HG03575 (cell line): Measurements from ENCODE around the gene CCDC158.
A peak's percentile ranks its signal among the peaks of the same experiment; 100 is the strongest.

Experiments used
- ATAC-seq: cut with Tn5 transposase; IDR thresholded peaks from one replicate; pipeline ENCODE4 v1.9.1; 2021; ENCODE audit not compliant: unreplicated experiment, insufficient number of reproducible peaks, low FRiP score; ENCODE audit errors: extremely low read depth

CCDC158 gene

DNA sequence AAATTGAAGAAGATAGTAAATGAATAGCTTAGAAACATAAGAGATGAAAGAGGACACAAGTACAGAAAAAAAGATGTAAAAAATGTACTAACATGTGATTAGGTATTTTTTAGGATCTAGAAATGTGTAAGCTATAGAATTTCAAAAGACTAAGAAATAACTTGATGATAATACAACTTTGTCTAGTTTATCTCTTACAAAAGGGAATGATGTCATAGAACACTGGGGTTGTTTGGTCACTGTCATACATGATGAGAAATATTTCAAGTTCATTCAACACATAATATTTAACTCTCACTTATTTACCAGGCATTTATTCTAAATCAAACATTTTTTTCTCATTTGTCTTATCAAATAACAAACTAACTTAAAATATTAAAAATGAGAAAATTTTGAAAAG is 95.9 kb downstream of the CCDC158 start:
- ATAC-seq: no peak

DNA sequence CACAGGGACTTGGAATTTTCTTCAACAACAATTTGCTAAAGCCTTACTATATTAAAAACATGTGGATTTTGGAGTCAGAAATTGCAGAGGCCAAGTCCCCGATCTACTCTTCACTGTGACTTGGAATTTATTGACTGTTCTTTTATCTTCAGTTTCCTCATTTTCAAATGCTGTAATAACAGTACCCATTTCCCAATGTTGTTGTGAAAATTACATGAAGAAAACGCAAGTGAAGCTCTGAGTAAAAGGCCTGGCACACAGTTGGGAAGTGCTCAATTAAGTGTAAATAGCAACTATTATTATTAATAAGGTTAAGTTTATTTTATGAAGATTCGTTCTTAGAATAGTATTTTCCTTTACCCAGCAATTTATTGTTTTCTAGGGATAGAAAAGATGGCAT is 98.7 kb downstream of the CCDC158 start:
- no peak for ATAC-seq

DNA sequence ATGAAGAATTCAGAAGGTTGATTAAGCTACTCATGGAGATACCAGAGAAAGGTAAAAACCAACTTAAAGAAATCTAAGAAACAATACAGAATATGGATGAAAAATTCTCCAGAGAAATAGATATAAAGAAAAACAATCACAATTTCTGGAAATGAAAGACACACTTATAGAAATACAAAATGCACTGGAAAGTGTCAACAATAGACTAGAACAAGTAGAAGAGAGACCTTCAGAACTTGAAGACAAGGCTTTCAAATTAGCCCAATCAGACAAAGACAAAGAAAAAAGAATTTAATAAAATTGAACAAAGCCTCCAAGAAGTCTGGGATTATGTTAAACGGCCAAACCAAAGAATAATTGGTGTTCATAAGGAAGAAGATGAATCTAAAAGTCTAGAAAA is 104.8 kb downstream of the CCDC158 start:
- ATAC-seq: no peak

DNA sequence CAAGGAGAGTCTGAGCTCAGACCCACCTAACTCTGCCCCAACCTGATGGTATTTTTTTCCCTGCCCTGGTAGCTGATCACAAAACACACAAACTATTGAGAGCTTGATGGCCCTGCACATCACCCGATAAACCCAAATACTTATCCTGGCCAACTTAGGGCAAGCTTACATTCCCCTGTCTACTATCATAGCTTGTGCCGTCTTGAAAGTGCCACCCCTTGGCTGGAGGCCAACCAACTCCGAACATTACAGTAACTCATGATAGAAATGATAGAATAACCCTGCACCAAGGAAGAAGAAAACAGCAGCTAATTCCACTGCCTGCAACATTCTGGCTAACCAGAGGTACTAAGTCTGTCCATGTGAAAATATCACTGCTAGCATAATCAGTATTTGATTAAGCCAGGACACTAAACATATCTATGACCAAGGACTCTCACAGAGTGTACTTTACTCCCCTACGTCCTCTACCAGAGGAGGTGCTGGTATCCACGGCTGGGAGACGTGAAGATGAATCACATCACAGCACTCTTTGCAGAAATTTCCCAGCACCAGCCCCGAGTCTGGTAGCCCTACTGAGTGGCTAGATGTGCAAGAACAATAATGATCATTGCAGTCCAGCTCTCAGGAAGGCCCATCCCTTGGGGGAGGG is 105.5 kb downstream of the CCDC158 start:
- no peak for ATAC-seq

DNA sequence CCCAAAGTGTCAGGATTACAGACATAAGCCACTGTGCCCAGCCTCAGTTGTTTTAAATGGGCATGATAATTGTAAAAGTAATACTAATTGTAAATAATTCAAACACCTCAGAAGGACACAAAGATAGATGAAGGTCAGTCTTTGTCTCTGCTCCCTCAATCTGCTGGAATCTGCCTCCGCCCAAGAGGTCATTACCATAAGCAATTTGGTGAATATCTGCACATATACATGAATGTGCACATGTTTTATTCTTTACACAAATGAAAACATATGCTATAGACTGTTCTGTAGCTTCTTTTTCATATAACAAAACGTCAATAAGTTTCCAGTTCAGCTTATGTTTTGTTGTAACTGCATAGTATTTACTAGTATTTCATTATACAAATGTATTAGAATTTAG is 107.4 kb downstream of the CCDC158 start:
- ATAC-seq: no peak

DNA sequence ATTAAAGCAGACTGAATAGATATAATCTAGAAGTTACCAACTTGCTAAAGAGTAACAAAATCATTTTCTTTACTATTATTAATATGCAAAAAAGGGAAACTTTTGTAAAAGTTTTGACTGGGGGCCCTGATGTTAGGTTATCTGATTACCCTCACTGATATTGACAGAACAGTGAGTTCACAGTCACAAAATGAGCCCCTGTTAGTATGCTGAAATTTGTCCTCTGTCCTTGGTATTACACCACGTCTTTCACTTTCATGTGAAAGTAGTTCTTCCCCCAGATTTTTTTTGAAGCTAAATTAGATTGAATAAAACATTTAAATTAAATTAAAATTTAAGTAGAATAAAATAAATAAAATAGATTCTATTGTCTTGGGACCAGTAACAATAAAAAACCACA is 108.5 kb downstream of the CCDC158 start:
- ATAC-seq: no peak

DNA sequence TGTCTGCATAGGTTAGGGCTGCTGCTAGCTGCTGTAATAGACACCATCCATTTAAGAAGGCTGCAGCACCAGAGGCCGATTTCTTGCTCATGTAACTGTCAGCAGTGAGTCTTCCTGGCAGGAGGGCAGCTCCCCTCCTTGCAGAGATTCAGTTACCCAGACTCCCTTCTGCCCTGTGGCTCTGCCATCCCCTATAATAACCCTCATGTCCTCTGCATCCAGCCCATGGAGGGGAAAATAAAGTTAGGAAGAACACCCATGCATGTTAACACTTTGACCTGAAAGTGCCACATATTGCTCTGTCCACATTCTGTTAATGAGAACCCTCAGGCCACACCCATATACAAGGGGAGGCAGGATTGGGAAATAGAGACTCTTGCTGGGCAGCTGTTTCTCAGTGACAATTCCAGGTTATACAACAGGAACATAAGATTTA is 109.0 kb downstream of the CCDC158 start:
- no peak for ATAC-seq

DNA sequence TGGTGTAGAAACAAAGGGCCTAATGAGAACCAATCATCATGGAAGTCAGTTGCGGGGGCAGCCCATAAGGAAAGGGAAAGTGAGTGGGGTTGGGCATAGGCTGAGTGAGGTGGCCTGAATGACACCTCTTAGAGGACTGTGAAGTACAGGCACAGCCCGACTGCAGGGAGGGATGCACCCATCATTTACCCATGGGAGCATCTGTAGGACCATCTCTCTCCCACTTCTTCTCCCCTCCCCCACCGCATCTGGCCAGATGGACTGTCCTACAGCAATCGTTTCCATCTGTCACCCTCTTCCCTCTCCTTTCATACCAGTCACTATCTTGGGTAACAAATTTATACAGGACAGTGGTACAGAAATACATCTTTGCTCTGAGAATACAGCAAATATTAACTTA is 110.3 kb downstream of the CCDC158 start:
- ATAC-seq: no peak

DNA sequence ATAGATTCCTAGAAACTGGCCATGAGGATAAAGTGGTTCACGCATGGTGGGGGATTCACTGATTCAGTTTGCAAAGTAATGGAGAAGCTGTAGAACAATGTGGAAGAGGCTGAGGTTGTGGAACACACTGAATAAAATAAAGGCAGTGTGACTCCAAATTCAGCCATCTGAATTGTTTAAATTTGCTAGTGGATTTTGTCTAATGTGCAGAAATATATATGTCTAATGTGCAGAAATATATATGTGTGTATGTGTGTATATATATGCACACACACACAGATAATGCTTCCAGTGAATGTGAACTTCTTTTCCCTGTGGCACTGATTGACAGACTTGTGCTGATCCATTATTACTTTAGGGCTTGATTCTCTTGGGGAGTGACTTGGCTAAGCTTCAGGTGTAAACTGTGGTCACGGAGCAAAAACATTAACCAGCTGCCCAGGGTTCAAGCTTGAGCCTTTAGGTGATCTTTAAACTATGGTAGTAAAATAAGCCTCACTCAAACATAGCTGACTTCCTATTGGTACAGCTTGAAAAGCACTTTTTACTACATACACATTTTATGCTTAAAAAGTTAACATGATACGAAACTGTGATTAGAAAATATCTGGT is 110.9 kb downstream of the CCDC158 start:
- ATAC-seq: no peak

DNA sequence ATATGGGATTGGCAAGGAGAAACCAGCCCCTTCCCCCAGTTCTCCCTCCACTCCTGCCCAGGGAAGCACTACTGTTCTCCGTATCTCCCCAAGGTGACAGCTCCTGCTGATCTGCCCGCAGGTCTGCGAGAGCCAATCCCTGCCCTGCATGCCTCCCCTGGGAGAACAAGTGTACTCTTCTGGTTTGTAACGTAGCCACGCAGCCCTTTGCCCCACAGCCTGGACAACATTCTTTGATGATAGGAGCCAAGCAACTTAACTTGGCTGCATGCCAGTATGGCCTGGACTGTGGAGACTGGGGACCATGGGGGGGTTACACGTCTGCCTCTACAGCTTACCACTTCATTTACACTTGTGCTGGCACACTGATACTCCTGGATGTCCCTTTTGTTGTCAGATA is 112.4 kb downstream of the CCDC158 start:
- ATAC-seq: no peak

DNA sequence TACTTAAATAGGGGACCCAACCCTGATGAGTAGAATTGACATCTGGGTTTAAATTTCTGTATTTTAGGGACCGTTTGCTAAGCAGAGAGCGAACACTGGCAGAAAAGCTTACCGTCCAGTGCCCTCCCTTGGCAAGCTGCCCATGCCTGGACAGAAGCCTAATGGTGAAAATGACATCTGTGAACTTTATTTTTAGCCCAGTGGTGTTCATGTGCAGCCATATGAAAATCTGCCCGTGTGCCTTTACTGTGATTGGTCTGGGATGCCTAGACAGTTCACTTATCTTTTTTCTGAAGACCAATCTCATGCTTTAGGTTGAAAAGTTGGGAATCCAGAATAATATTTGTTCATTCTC is 113.3 kb downstream of the CCDC158 start:
- no peak for ATAC-seq

DNA sequence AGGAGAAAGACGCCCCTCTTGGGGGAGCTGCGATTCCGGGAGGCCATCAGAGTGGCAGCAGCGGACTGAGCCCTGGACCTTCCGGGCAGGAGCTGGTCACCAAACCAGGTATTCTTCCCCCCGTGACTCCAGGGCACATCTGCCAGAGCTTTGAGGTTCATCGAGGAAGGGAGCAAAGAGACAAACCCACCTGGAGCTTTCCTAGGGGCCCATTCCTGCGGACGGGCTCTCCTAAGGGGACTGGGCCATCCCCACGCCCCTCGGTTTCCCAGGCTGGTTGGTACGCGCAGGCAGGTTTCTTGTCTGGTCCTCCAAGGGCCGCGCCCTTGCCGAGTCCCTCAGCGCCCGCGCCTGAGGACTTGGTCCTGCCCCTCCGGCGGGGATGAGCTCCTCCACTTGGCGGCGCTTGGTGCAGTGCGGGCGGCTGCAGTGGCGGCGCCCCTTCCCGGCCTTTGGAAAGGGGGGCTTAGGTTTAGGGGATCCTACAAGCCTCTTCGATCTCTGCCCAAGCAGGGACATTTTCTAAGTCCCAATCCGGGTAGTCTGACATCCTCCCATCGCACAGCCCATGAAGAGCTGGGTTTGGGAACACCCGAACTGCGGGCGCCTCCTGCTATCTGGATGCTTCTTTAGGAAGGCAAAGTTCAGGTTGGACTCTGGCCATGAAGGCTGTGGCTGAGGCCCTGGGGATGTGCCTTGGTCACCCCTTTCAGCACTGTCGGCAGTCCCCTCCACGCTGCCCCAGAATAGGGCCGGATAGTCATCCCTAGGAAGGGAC is 113.9 kb downstream of the CCDC158 start:
- no peak for ATAC-seq

DNA sequence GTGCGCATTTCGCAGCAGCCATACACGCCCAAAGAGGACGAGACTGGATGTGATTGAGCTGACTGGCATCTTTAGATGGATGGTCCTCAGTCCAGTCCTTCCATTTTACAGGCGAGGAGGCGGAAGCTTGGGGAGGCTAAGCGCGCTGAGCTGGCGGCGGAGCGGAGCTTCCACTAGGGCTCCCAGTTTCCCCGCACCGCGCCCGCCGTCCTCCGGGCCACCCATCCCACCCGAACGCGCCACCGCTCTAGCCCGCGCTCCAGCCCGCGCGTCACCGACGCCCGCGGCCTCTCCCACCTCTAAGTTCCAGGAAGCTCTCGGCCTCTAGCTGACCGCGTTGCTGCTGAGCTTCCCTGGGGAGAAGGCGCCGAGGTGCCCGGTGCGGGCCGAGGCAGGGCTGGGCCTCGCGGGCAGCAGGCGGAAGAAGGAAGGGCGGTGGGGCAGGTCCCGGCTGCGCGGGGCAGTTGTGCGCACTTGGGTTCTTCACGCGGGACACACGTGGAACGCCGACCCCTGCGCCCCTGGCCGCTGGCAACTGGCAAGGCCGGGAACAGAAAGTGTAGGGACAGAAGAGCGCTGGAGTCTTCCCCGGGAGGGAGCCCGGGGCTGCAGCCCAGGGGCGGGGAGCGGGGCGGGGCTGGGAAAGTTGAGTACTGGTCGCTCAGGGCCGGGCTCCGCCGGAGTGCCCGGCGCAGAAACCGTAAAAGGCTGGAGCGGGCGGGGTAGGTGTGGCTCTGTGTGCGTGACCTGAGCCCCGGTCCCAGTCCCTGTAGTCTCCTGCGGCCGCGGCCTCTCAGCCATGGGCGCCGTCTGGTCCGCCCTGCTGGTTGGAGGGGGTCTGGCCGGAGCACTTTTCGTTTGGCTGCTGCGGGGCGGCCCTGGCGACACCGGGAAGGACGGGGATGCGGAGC is 114.7 kb downstream of the CCDC158 start, which contains the start of gene STBD1:
Gene STBD1 (plus strand): TSS at position 763 of the 911 bp plus-strand sequence. CDS start 37 bp downstream, at position 800.
- ATAC-seq: no peak

DNA sequence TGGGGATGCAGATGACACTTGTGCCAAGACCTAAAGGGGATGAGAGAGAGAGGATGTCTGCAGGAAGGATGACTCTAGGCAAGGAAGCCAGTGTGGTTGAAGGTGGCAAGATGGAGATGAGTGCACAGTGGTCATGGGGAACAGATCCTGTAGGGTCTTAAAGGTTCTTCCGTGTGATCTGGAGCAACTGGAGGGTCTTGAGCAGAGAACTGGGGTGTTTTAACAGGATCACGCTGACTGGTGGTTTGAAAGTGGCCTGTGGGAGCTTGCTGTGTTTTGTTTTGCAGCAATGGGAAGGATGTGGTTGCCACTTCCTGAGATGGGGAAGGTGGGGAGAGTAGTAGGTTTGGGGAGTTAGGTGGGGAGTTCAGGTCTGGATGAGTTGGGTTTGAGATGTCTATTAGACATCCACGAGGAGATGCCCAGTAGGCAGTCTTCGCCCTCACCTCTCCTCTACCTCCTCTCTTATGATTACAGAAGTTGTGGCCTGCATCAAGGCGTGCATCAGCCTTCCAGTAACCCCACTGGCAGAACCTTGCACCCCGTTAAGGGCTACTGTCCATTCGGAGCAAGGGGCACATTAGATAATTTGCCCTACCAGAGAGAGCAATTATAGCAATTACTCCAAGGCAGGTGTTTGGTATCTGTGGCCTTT is 115.8 kb downstream of the CCDC158 start:
- ATAC-seq: no peak

DNA sequence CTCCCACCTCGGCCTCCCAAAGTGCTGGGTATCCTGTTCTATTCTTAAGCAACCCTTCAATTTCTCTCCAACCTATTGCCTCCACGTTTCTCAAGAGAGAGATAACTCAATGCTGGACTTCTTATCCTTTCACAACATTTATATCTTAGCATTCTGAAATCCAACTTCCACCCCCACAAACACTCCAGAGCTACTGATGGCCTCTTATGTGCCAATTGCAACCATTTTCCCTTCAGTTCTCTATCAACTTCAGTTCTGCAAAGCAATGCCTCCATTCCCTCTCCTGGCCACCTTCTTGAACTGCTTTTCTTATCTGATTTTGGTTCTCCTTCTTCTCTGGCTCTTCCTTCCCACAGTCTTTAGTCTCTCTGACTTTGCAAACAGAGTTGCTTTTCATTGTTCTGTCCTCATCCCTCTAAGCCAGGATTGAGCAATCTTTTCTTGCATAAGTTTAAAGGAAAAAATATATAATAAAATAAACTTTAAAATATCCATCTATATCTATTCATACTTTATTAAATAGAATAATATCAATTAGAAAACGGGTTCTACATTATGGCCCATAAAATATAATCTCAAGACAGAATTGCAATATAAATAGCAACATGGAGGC is 118.0 kb downstream of the CCDC158 start:
- ATAC-seq: no peak

DNA sequence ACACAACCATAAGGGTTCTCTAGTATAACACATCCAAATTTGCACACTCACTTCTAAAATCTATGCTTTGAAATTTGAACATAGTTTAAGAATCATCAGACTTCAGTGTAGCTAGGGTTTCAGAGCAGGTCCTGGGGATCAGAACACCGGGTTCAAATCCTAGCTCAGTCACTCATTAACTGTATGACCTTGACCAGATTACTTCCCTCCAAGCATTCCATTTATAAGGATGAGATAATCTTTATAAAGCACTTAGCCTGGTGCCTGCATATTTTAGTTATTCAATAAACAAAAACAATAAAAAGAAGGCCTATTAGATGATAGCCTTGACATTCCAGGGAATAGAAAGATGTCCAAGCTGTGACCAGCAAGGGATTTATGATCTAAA is 119.2 kb downstream of the CCDC158 start:
- ATAC-seq: no peak

DNA sequence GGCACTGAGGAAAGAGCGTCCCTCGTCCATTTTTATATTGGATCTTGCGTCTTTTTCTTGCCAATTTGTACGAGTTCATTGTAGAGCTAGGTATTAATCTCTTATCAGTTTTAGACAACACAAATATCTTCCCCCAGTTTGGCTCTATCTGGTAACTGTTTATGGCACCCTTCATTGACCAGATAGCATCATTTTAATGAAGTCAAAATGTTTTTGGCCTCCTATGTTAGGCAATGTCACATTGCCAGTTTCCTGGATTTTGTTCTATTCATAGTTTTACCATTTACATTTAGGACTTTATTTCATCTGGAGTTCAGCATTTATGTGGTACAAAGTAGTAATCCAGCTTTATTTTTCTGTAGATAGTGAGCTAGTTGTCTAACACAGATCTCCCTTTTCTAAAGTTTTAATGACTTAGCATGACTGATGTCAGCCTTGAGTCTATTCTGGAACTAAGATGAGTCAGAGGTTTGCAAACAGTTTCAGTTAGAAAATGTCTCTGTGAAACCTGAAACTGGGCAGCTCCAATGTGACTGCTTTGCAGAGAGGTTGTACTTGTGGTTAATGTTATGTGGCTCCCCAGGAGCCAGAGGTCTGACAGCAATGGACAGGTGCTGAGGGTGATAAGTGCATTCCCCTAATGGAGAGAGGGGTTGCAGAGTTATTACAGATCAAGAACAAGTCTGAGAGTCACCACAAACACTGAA is 119.7 kb downstream of the CCDC158 start:
- peak; percentile 99 for ATAC-seq

DNA sequence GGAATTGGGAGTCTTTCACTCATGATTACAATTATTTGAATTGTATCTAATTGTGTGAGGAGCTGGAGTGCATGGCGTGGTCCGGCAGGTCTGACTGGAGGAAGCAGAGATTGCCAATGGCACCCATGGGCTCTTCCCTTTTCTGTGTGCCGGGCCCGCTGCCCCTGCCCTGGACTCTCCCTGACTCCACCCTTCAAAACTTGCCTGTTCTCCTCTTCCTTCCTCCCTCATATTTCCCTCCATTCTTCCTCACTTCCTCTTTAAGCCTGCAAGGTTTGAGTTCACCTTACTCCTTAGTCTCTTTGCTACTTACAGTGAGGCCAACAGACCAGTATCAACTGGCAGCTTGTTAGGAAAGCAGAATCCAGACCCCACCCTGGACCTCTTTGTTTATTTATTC is 120.9 kb downstream of the CCDC158 start:
- no peak for ATAC-seq
